SU-DHL-6 (cell line): Measurements from ENCODE around the gene NTRK2.

Source experiments
- H2AFZ ChIP-seq: fragments of 200-600 bp; sonication (generic); 2 replicates; pipeline ENCODE4 v1.6.1; 2014; ENCODE audit warnings: low read depth, mild to moderate bottlenecking, moderate library complexity, mixed read lengths, antibody characterized with exemption, low read length; ENCODE audit not compliant: severe bottlenecking
- H3F3A ChIP-seq: fragments of 200-600 bp; shearing (Covaris generic); 2 replicates; pipeline ENCODE4 v1.6.0; 2016; ENCODE audit warnings: antibody characterized with exemption, mild to moderate bottlenecking; ENCODE audit not compliant: insufficient read depth
- H3K27ac ChIP-seq: fragments of 200-600 bp; sonication (generic); 2 replicates; pipeline ENCODE4 v1.5.1; 2016; ENCODE audit warnings: low read depth, mild to moderate bottlenecking, low read length, moderate library complexity, mixed read lengths
- H3K27me3 ChIP-seq: fragments of 200-600 bp; sonication (generic), shearing (Covaris generic); 2 replicates; pipeline ENCODE4 v1.6.0; 2014; ENCODE audit warnings: mild to moderate bottlenecking, low read length
- H3K36me3 ChIP-seq: fragments of 200-600 bp; sonication (generic); 2 replicates; pipeline ENCODE4 v1.6.1; 2014; ENCODE audit warnings: mild to moderate bottlenecking, low read length, mixed read lengths
- H3K4me2 ChIP-seq: fragments of 300-600, 200-600 bp; shearing (Covaris generic), sonication (generic); 2 replicates; pipeline ENCODE4 v1.6.0; 2014; ENCODE audit warnings: low read length, low read depth, mild to moderate bottlenecking; ENCODE audit not compliant: poor library complexity, severe bottlenecking
- H3K4me3 ChIP-seq: fragments of 200-600 bp; sonication (generic); 2 replicates; pipeline ENCODE4 v1.5.1; 2014; ENCODE audit warnings: antibody characterized with exemption, low read length, mild to moderate bottlenecking, mixed read lengths; ENCODE audit not compliant: insufficient read depth, poor library complexity, severe bottlenecking
- H3K79me2 ChIP-seq: fragments of 200-600 bp; sonication (generic); 2 replicates; pipeline ENCODE4 v1.6.1; 2014; ENCODE audit warnings: mild to moderate bottlenecking, low read length, moderate library complexity; ENCODE audit not compliant: insufficient read depth
- H3K9ac ChIP-seq: fragments of 200-600 bp; sonication (generic); 2 replicates; pipeline ENCODE4 v1.7.0; 2014; ENCODE audit warnings: mild to moderate bottlenecking, low read length
- H3K9me2 ChIP-seq: fragments of 200-600 bp; sonication (generic); replicated peaks from 2 replicates; pipeline ENCODE4 v1.6.1; 2014; ENCODE audit warnings: low read length; ENCODE audit not compliant: insufficient read depth
- H3K9me3 ChIP-seq: fragments of 200-600 bp; sonication (generic); 2 replicates; pipeline ENCODE4 v1.6.1; 2014; ENCODE audit warnings: low read length, mixed read lengths; ENCODE audit not compliant: insufficient read depth
- H4K20me1 ChIP-seq: fragments of 200-600 bp; sonication (generic); 2 replicates; pipeline ENCODE4 v1.6.1; 2014; ENCODE audit warnings: low read depth, mild to moderate bottlenecking, antibody characterized with exemption, low read length, moderate library complexity, mixed read lengths
- CTCF ChIP-seq: fragments of 200-600 bp; sonication (generic); IDR thresholded peaks from one replicate; pipeline ENCODE4 v1.5.1; 2017; ENCODE audit warnings: antibody characterized with exemption, mild to moderate bottlenecking, low read length, moderate library complexity; ENCODE audit not compliant: insufficient read depth, poor library complexity, severe bottlenecking
- EZH2phosphoT487 ChIP-seq: fragments of 200-600 bp; sonication (generic), shearing (Covaris generic); conservative IDR thresholded peaks from 2 replicates; pipeline ENCODE4 v1.6.1; 2018; ENCODE audit warnings: mild to moderate bottlenecking, antibody characterized with exemption, low read length, moderate library complexity, mixed read lengths

Gene NTRK2

GRCh38 chr9:84785792-84786547, 116.4 kb downstream of the NTRK2 start:
- no peak overlapping the region for H3K9ac ChIP-seq
- H3K79me2 ChIP-seq = no peaks in the 10 kb centered on the region
- no peak overlapping the region for H3K4me3 ChIP-seq
- H3F3A ChIP-seq = no peaks in the 10 kb centered on the region
- no peaks in the 10 kb centered on the region for H4K20me1 ChIP-seq
- TF ChIP-seq EZH2phosphoT487 (no peak), CTCF (no peak)
- no peaks in the 10 kb centered on the region for H3K27me3 ChIP-seq
- no peaks in the 10 kb centered on the region for H3K36me3 ChIP-seq
- H3K9me2 ChIP-seq = no peaks in the 10 kb centered on the region
- H3K27ac ChIP-seq = no peak overlapping the region
- H2AFZ ChIP-seq = no peak overlapping the region
- no peaks in the 10 kb centered on the region for H3K9me3 ChIP-seq
- H3K4me2 ChIP-seq = no peak overlapping the region

GRCh38 chr9:84788803-84789462, 119.4 kb downstream of the NTRK2 start:
- Histone ChIP-seq H3K9me2 (no peaks in the 10 kb centered on the region), H3K27ac (no peak overlapping the region), H3K9ac (no peak overlapping the region), H3K9me3 (no peaks in the 10 kb centered on the region), H3F3A (no peaks in the 10 kb centered on the region), H3K27me3 (no peaks in the 10 kb centered on the region), H4K20me1 (no peaks in the 10 kb centered on the region), H3K4me2 (no peak overlapping the region), H3K4me3 (no peak overlapping the region), H2AFZ (no peak overlapping the region), H3K79me2 (no peaks in the 10 kb centered on the region), H3K36me3 (no peaks in the 10 kb centered on the region)
- TF ChIP-seq CTCF (no peak), EZH2phosphoT487 (no peak)

DNA sequence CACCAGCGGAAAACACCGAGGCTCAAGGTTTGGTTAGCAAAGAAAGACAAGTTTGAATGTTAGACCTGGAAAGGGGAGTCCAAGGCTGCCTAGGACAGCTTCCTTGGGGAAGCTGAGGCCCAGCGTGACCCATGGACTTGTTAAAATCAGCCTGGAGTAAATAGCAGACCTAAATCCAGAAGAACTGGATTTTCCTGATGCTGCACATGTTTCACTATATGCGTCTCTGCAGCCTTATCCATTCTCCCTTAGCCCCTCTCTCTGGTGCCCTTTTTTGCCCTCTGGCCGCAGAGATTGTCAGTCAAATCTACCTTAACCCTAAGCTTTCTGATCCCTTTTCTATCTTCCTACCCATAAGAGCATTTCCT, 119.9 kb downstream of the NTRK2 start:
- TF ChIP-seq CTCF (no peak), EZH2phosphoT487 (no peak)
- no peak overlapping the region for H3K9ac ChIP-seq
- H3K27me3 ChIP-seq = no peaks in the 10 kb centered on the region
- no peaks in the 10 kb centered on the region for H3K9me2 ChIP-seq
- H4K20me1 ChIP-seq = no peaks in the 10 kb centered on the region
- H3K4me3 ChIP-seq = no peak overlapping the region
- H3K4me2 ChIP-seq = no peak overlapping the region
- H2AFZ ChIP-seq = no peak overlapping the region
- H3K9me3 ChIP-seq = no peaks in the 10 kb centered on the region
- no peak overlapping the region for H3K27ac ChIP-seq
- H3K79me2 ChIP-seq = no peaks in the 10 kb centered on the region
- no peaks in the 10 kb centered on the region for H3K36me3 ChIP-seq
- H3F3A ChIP-seq = no peaks in the 10 kb centered on the region
